WI38 (cell line): ENCODE measurements around the gene CTNND2.

Experiments used
- H3K4me3 ChIP-seq: 2 replicates; pipeline ENCODE4 v1.5.1; 2011; ENCODE audit warnings: low read depth, mild to moderate bottlenecking, control low read depth, low read length
- CTCF ChIP-seq: IDR thresholded peaks from 2 replicates; pipeline ENCODE4 v1.5.1; 2012; ENCODE audit warnings: low read depth, mild to moderate bottlenecking, control low read depth, low read length

CTNND2 gene

GRCh38 chr5:10927608-10928007 is 976.6 kb downstream of the CTNND2 start:
- no peak overlapping the region for H3K4me3 ChIP-seq
- no peak for TF ChIP-seq CTCF

GRCh38 chr5:10923310-10923709 is 980.9 kb downstream of the CTNND2 start:
- no peak overlapping the region for H3K4me3 ChIP-seq
- TF ChIP-seq CTCF = no peak
